MG63 (cell line): ENCODE data around the gene COG4. TPM values are rescaled to one million over a fixed set of nuclear protein-coding genes. Genes with fewer than 3 reads are reported as not detected.
A peak's percentile ranks its signal among the peaks of the same experiment; 100 is the strongest.
"Not testable (repeated sequence)": the region's sequence is repeated elsewhere in the genome, so short reads cannot be mapped to it uniquely, and the experiment has no call there.

Experiments used
- DNase-seq: peaks from one replicate; pipeline ENCODE4 v3.0.0-alpha.2; 2020
- H3K27me3 ChIP-seq: fragments of 250-450 bp; sonication (Bioruptor Pico); 2 replicates; pipeline ENCODE4 v1.5.1; 2020; ENCODE audit warnings: mild to moderate bottlenecking, moderate library complexity
- H3K36me3 ChIP-seq: fragments of 250-450 bp; sonication (Bioruptor Pico); 2 replicates; pipeline ENCODE4 v1.5.1; 2020; ENCODE audit warnings: mild to moderate bottlenecking, moderate library complexity
- H3K4me3 ChIP-seq: fragments of 250-450 bp; sonication (Bioruptor Pico); 2 replicates; pipeline ENCODE4 v1.5.1; 2020; ENCODE audit warnings: mild to moderate bottlenecking, moderate library complexity
- H3K9me3 ChIP-seq: fragments of 250-450 bp; sonication (Bioruptor Pico); 2 replicates; pipeline ENCODE4 v1.5.1; 2020; ENCODE audit warnings: mild to moderate bottlenecking, moderate library complexity
- total RNA-seq: library from RNA; depleted of rRNA; stranded (reverse); fragments of >200 nt; shearing (Covaris generic); gene quantifications from 2 replicates; pipeline ENCODE4 v1.2.3, GENCODE V29; 2014; ENCODE audit warnings: low replicate concordance

COG4 gene
- total RNA-seq, 1 experiment from 2014 or later, result 61.4 TPM

GRCh38 chr16:70453117-70453891 lies 70.0 kb downstream of the COG4 start:
- H3K36me3 ChIP-seq, result no peaks in the 10 kb centered on the region
- peak overlapping the region; percentile 86 for H3K4me3 ChIP-seq
- no peaks in the 10 kb centered on the region for H3K27me3 ChIP-seq
- no peak for DNase-seq
- no peaks in the 10 kb centered on the region for H3K9me3 ChIP-seq

- not testable (repeated sequence) for H3K36me3 ChIP-seq, H3K9me3 ChIP-seq, H3K4me3 ChIP-seq, DNase-seq, H3K27me3 ChIP-seq
Measured at GRCh38 chr16:70451004-70451340, 72.4 kb downstream of the COG4 start.

- H3K27me3 ChIP-seq, H3K4me3 ChIP-seq, H3K36me3 ChIP-seq, DNase-seq, H3K9me3 ChIP-seq: not testable (repeated sequence)
Measured at GRCh38 chr16:70450142-70451003, 73.0 kb downstream of the COG4 start.

- no peak for DNase-seq
- H3K27me3 ChIP-seq, result no peaks in the 10 kb centered on the region
- H3K9me3 ChIP-seq, result no peaks in the 10 kb centered on the region
- no peaks in the 10 kb centered on the region for H3K36me3 ChIP-seq
- no peak overlapping the region for H3K4me3 ChIP-seq
Measured at GRCh38 chr16:70448075-70448474, 75.3 kb downstream of the COG4 start.

GRCh38 chr16:70444249-70445063 lies 78.9 kb downstream of the COG4 start:
- H3K27me3 ChIP-seq, result no peaks in the 10 kb centered on the region
- H3K36me3 ChIP-seq, result no peaks in the 10 kb centered on the region
- H3K9me3 ChIP-seq, result no peaks in the 10 kb centered on the region
- DNase-seq, result no peak
- no peak overlapping the region for H3K4me3 ChIP-seq

- DNase-seq, result no peak
- no peaks in the 10 kb centered on the region for H3K36me3 ChIP-seq
- H3K4me3 ChIP-seq, result no peak overlapping the region
- H3K9me3 ChIP-seq, result no peaks in the 10 kb centered on the region
- H3K27me3 ChIP-seq, result no peaks in the 10 kb centered on the region
Measured at GRCh38 chr16:70442344-70442743, 81.0 kb downstream of the COG4 start.

GRCh38 chr16:70441406-70441990 lies 81.9 kb downstream of the COG4 start:
- no peaks in the 10 kb centered on the region for H3K9me3 ChIP-seq
- DNase-seq, result no peak
- H3K4me3 ChIP-seq, result no peak overlapping the region
- no peaks in the 10 kb centered on the region for H3K36me3 ChIP-seq
- H3K27me3 ChIP-seq, result no peaks in the 10 kb centered on the region

GRCh38 chr16:70440009-70440692 lies 83.2 kb downstream of the COG4 start:
- Histone ChIP-seq H3K27me3 (no peaks in the 10 kb centered on the region), H3K36me3 (no peaks in the 10 kb centered on the region), H3K4me3 (no peak overlapping the region), H3K9me3 (no peaks in the 10 kb centered on the region)
- DNase-seq, result no peak

- Histone ChIP-seq H3K36me3 (no peaks in the 10 kb centered on the region; the same call in 1 of the 2 replicates), H3K9me3 (no peaks in the 10 kb centered on the region), H3K4me3 (peak within 1 kb of the TSS; percentile 54), H3K27me3 (no peaks in the 10 kb centered on the region)
- DNase-seq, result peak; percentile 89
Measured at GRCh38 chr16:70438969-70439862, 84.1 kb downstream of the COG4 start, which contains the start of gene ST3GAL2. Gene ST3GAL2, minus strand, starts transcription at chr16:70439100. Its CDS starts 40,570 bp downstream, at chr16:70398530.

GRCh38 chr16:70438585-70438968 lies 84.8 kb downstream of the COG4 start:
- H3K4me3 ChIP-seq, result peak overlapping the region; percentile 54
- no peaks in the 10 kb centered on the region; the same call in 1 of the 2 replicates for H3K36me3 ChIP-seq
- no peaks in the 10 kb centered on the region for H3K9me3 ChIP-seq
- no peak for DNase-seq
- no peaks in the 10 kb centered on the region for H3K27me3 ChIP-seq

- no peaks in the 10 kb centered on the region for H3K27me3 ChIP-seq
- peak; percentile 36 for DNase-seq
- H3K36me3 ChIP-seq, result no peaks in the 10 kb centered on the region; the same call in 1 of the 2 replicates
- no peaks in the 10 kb centered on the region for H3K9me3 ChIP-seq
- H3K4me3 ChIP-seq, result peak overlapping the region; percentile 54
Measured at GRCh38 chr16:70437582-70438557, 85.5 kb downstream of the COG4 start.

GRCh38 chr16:70437017-70437581 lies 86.3 kb downstream of the COG4 start:
- no peaks in the 10 kb centered on the region for H3K27me3 ChIP-seq
- H3K9me3 ChIP-seq, result no peaks in the 10 kb centered on the region
- H3K4me3 ChIP-seq, result no peak overlapping the region
- no peaks in the 10 kb centered on the region; the same call in 1 of the 2 replicates for H3K36me3 ChIP-seq
- peak; percentile 17 for DNase-seq

GRCh38 chr16:70434484-70435260 lies 88.7 kb downstream of the COG4 start:
- Histone ChIP-seq H3K4me3 (no peak overlapping the region), H3K36me3 (no peaks in the 10 kb centered on the region; the same call in 1 of the 2 replicates), H3K27me3 (no peaks in the 10 kb centered on the region), H3K9me3 (no peaks in the 10 kb centered on the region)
- DNase-seq, result no peak
